ENCODE results near the gene NEDD1.

The NEDD1 gene

GRCh38 chr12:96994900-96995299 lies 87.8 kb downstream of the NEDD1 start:
- TF ChIP-seq SUZ12 (IDR thresholded peaks at IDR 0.05), result no peak
- no peak for TF ChIP-seq BHLHE40 (IDR thresholded peaks at IDR 0.05; ENCODE audit: borderline replicate concordance)
- no peak for TF ChIP-seq ZNF384 (IDR thresholded peaks at IDR 0.05)
- TF ChIP-seq PKNOX1 (IDR thresholded peaks at IDR 0.05), result no peak
- no peak for TF ChIP-seq NFRKB (IDR thresholded peaks at IDR 0.05)
- TF ChIP-seq LEF1 (IDR thresholded peaks at IDR 0.05; ENCODE audit: borderline replicate concordance), result no peak
- TF ChIP-seq FOXK2 (IDR thresholded peaks at IDR 0.05), result no peak
- no peak for TF ChIP-seq CTBP1 (IDR thresholded peaks at IDR 0.05; ENCODE audit: borderline replicate concordance)
- no peak for TF ChIP-seq HDGF (IDR thresholded peaks at IDR 0.05; ENCODE audit: borderline replicate concordance)
- no peak for TF ChIP-seq ARNT (IDR thresholded peaks at IDR 0.05)
- no peak for TF ChIP-seq FOXA1 (IDR thresholded peaks at IDR 0.05)
- no peak for TF ChIP-seq SP1 (IDR thresholded peaks at IDR 0.05)
- TF ChIP-seq FOXM1 (IDR thresholded peaks at IDR 0.05; ENCODE audit: borderline replicate concordance), result no peak
- TF ChIP-seq ELF4 (IDR thresholded peaks at IDR 0.05), result no peak
- TF ChIP-seq TARDBP (IDR thresholded peaks at IDR 0.05), result no peak
- no peak for TF ChIP-seq L3MBTL2 (conservative IDR thresholded peaks at IDR 0.05)
- POLR2A ChIA-PET, result no interaction called here
- no peak for DNase-seq (ENCODE audit: extremely low spot score)
- CTCF ChIA-PET, result no interaction called here

GRCh38 chr12:96995861-96996260 lies 88.8 kb downstream of the NEDD1 start:
- CTCF ChIA-PET, result interaction anchor here (0.9 kb wide), 1 partner anchor 9 kb away, joined by 3 read pairs; no protein-coding TSS in a partner anchor
- no peak for DNase-seq (ENCODE audit: extremely low spot score)
- POLR2A ChIA-PET, result no interaction called here
- TF ChIP-seq ELF4 (IDR thresholded peaks at IDR 0.05), result no peak
- no peak for TF ChIP-seq TARDBP (IDR thresholded peaks at IDR 0.05)
- TF ChIP-seq FOXK2 (IDR thresholded peaks at IDR 0.05), result no peak
- TF ChIP-seq FOXM1 (IDR thresholded peaks at IDR 0.05; ENCODE audit: borderline replicate concordance), result no peak
- TF ChIP-seq FOXA1 (IDR thresholded peaks at IDR 0.05), result no peak
- TF ChIP-seq HDGF (IDR thresholded peaks at IDR 0.05; ENCODE audit: borderline replicate concordance), result no peak
- TF ChIP-seq L3MBTL2 (conservative IDR thresholded peaks at IDR 0.05), result no peak
- no peak for TF ChIP-seq NFRKB (IDR thresholded peaks at IDR 0.05)
- TF ChIP-seq ARNT (IDR thresholded peaks at IDR 0.05), result no peak
- TF ChIP-seq CTBP1 (IDR thresholded peaks at IDR 0.05; ENCODE audit: borderline replicate concordance), result no peak
- no peak for TF ChIP-seq SP1 (IDR thresholded peaks at IDR 0.05)
- no peak for TF ChIP-seq SUZ12 (IDR thresholded peaks at IDR 0.05)
- TF ChIP-seq ZNF384 (IDR thresholded peaks at IDR 0.05), result no peak
- no peak for TF ChIP-seq LEF1 (IDR thresholded peaks at IDR 0.05; ENCODE audit: borderline replicate concordance)
- no peak for TF ChIP-seq PKNOX1 (IDR thresholded peaks at IDR 0.05)
- no peak for TF ChIP-seq BHLHE40 (IDR thresholded peaks at IDR 0.05; ENCODE audit: borderline replicate concordance)

GRCh38 chr12:96997797-96998484 lies 90.9 kb downstream of the NEDD1 start:
- no peak for TF ChIP-seq PKNOX1 (IDR thresholded peaks at IDR 0.05)
- TF ChIP-seq FOXA1 (IDR thresholded peaks at IDR 0.05), result no peak
- no peak for TF ChIP-seq SP1 (IDR thresholded peaks at IDR 0.05)
- no peak for TF ChIP-seq TARDBP (IDR thresholded peaks at IDR 0.05)
- no peak for TF ChIP-seq LEF1 (IDR thresholded peaks at IDR 0.05; ENCODE audit: borderline replicate concordance)
- TF ChIP-seq SUZ12 (IDR thresholded peaks at IDR 0.05), result no peak
- TF ChIP-seq ZNF384 (IDR thresholded peaks at IDR 0.05), result no peak
- TF ChIP-seq ELF4 (IDR thresholded peaks at IDR 0.05), result no peak
- ChIA-PET CTCF (interaction anchor here (0.6 kb wide), 1 partner anchor 256 kb away, joined by 7 read pairs; no protein-coding TSS in a partner anchor), POLR2A (no interaction called here)
- DNase-seq (ENCODE audit: extremely low spot score), result no peak

GRCh38 chr12:97003276-97003675 lies 96.2 kb downstream of the NEDD1 start:
- DNase-seq (ENCODE audit: extremely low spot score), result no peak
- TF ChIP-seq NFRKB (IDR thresholded peaks at IDR 0.05) (no peak), TARDBP (IDR thresholded peaks at IDR 0.05) (no peak), ZNF384 (IDR thresholded peaks at IDR 0.05) (no peak), LEF1 (IDR thresholded peaks at IDR 0.05; ENCODE audit: borderline replicate concordance) (no peak), SUZ12 (IDR thresholded peaks at IDR 0.05) (no peak), FOXK2 (IDR thresholded peaks at IDR 0.05) (no peak), ELF4 (IDR thresholded peaks at IDR 0.05) (no peak), HDGF (IDR thresholded peaks at IDR 0.05; ENCODE audit: borderline replicate concordance) (no peak), FOXA1 (IDR thresholded peaks at IDR 0.05) (no peak), L3MBTL2 (conservative IDR thresholded peaks at IDR 0.05) (no peak), SP1 (IDR thresholded peaks at IDR 0.05) (no peak), PKNOX1 (IDR thresholded peaks at IDR 0.05) (no peak), FOXM1 (IDR thresholded peaks at IDR 0.05; ENCODE audit: borderline replicate concordance) (no peak), BHLHE40 (IDR thresholded peaks at IDR 0.05; ENCODE audit: borderline replicate concordance) (no peak), ARNT (IDR thresholded peaks at IDR 0.05) (no peak), CTBP1 (IDR thresholded peaks at IDR 0.05; ENCODE audit: borderline replicate concordance) (no peak)
- ChIA-PET CTCF (no interaction called here), POLR2A (no interaction called here)
